Measurements from ENCODE around the gene FOSL2. TPM values are rescaled to one million over a fixed set of nuclear protein-coding genes. Genes with fewer than 3 reads are reported as not detected.

The FOSL2 gene
- total RNA-seq, 2 donors from 2014 or later = 54.0 to 116 TPM

DNA sequence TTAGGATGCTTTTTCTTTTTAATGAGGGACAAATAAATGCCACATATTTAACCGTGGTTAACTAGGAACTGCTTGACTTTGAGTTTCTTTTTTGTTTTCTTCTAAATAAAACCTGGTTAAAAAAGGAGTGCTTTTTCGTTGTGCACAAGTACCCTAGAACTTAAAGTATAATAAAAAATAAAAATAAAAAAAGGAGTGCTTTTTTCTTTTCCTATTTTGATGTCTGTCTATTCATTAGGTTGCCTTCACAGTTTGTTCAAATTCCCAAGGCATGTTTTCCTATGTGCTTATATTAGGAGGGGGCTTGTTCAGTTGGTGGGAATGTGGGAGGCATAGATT is 4.4 kb downstream of the FOSL2 start:
- H3K36me3 ChIP-seq = peaks cover 44% of the 10 kb centered on the region
- H3K27me3 ChIP-seq = no peaks in the 10 kb centered on the region
- H3K27ac ChIP-seq = peak overlapping the region; percentile 99 to 100
- peak overlapping the region; percentile 90 to 96 for H3K4me3 ChIP-seq
- peaks cover 0 to 52% of the 10 kb centered on the region in 2 donors for H3K4me1 ChIP-seq
- H3K9me3 ChIP-seq = no peaks in the 10 kb centered on the region
- no peak for DNase-seq (ENCODE audit: low spot score)
- TF ChIP-seq, protein P1, sequence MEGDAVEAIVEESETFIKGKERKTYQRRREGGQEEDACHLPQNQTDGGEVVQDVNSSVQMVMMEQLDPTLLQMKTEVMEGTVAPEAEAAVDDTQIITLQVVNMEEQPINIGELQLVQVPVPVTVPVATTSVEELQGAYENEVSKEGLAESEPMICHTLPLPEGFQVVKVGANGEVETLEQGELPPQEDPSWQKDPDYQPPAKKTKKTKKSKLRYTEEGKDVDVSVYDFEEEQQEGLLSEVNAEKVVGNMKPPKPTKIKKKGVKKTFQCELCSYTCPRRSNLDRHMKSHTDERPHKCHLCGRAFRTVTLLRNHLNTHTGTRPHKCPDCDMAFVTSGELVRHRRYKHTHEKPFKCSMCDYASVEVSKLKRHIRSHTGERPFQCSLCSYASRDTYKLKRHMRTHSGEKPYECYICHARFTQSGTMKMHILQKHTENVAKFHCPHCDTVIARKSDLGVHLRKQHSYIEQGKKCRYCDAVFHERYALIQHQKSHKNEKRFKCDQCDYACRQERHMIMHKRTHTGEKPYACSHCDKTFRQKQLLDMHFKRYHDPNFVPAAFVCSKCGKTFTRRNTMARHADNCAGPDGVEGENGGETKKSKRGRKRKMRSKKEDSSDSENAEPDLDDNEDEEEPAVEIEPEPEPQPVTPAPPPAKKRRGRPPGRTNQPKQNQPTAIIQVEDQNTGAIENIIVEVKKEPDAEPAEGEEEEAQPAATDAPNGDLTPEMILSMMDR (IDR thresholded peaks at IDR 0.05) = no peak

DNA sequence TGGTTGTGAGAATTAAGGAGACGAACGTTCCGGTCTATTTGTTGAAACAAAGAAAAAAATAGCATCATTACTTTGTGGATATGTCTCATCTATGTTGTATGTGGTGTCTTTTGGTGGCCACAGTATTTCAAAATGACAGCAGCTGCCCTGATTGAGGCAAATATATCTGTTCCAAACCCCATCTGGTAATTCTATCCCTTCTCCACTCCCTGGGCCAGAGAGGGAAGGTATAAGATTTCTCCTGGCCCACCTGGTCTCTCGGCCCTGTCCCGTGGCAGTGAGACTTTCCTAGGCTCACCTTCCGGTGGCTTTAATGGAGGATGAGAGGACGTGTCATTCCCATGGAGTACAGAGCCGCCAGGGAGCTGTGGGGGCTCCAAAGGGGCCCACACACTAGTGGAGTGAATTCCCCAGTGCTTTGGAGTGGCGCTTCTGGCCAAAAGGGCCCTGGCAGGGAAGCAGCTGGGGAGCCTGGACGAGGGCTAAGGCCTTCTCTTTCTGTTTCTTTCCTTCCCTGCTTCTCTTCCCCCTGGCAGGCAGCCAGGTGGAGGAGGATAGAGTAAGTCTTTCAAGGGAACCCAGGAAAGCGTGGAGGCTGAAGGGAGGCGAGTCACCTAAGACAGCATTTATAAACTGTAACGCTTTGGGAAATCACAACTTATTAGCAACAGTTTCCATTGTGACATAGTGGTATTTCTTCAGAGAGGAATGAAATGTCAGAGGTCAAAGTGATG is 5.6 kb downstream of the FOSL2 start:
- Histone ChIP-seq H3K36me3 (peaks cover 56% of the 10 kb centered on the region), H3K4me3 (peak overlapping the region; percentile 10 to 96), H3K27me3 (no peaks in the 10 kb centered on the region), H3K4me1 (peaks cover 0 to 65% of the 10 kb centered on the region in 2 donors), H3K9me3 (no peaks in the 10 kb centered on the region), H3K27ac (peak overlapping the region; percentile 99 to 100)
- no peak for DNase-seq (ENCODE audit: low spot score)
- TF ChIP-seq, protein P1 (IDR thresholded peaks at IDR 0.05) = no peak

DNA sequence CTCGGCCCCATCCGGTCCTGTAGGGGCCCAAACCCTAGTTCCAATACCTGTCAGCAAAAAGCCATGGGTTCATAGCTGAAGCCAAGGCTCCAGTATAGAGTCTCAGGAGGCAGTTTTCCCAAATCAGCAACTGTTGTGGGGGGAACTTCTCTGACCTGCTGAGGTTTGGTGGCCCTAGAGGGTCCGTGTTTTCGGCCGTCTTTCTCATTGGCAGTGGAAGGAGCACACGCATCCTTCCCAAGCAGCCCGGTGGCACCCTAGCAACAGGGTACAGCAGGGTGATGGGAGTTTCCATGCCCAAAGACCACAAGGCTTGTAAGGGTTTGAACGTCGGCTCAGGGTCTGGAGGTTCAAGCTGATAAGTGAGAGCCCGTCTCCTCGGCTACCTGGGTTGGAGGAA is 6.6 kb downstream of the FOSL2 start:
- peaks cover 65% of the 10 kb centered on the region for H3K36me3 ChIP-seq

DNA sequence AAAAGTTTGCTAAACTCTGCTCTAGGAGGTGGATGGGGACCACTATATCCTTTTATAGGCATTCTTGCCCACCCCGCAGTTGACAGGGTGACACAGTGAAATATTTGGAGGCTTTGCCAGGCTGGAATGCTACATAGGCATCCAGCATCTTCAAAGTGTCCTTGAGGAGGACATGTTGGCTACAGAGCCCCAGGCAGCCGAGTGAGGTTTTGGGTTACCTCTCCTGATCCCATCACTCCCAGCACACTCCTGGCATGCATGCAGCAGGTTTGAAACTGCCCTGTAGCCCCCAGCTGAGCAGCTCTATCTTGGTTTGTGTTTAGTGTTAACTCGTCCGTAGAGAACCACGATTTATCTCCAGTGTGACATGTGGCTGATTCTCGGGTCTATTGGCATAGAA is 7.3 kb downstream of the FOSL2 start:
- Histone ChIP-seq H3K36me3 (peaks cover 65% of the 10 kb centered on the region), H3K4me1 (peaks cover 0 to 81% of the 10 kb centered on the region in 2 donors), H3K4me3 (no peak overlapping the region), H3K27me3 (no peaks in the 10 kb centered on the region), H3K9me3 (no peaks in the 10 kb centered on the region), H3K27ac (peak overlapping the region; percentile 99 to 100)
- TF ChIP-seq, protein P1 (IDR thresholded peaks at IDR 0.05) = no peak
- DNase-seq (ENCODE audit: low spot score) = no peak

More for the DNA sequence above, 6.6 kb downstream of the FOSL2 start:
- Histone ChIP-seq H3K9me3 (no peaks in the 10 kb centered on the region), H3K27ac (peak overlapping the region; percentile 99 to 100), H3K4me1 (peaks cover 0 to 75% of the 10 kb centered on the region in 2 donors), H3K4me3 (no peak overlapping the region), H3K27me3 (no peaks in the 10 kb centered on the region)
- TF ChIP-seq, protein P1 (IDR thresholded peaks at IDR 0.05) = no peak
- no peak for DNase-seq (ENCODE audit: low spot score)

DNA sequence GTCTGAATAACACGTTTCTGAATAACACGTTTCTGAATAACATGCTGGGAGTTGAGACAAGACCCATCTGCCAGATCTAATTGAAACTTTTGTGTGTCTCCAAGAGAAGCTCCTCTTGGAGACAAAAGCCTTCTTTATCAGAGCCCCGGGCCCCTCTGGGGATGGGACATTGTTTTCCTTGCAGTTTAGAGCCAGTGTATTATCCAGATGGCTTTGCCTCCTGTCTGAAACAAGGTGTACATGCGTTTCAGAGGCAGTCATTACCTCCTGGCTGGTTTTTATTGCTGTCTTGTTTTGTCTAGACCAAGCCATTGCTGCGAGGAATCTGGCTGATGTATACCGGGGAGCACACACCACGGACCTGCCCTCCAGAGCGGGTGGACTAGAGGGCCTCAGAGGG is 7.8 kb downstream of the FOSL2 start:
- Histone ChIP-seq H3K36me3 (peaks cover 68% of the 10 kb centered on the region), H3K27ac (peak overlapping the region; percentile 99 to 100), H3K4me1 (peaks cover 0 to 86% of the 10 kb centered on the region in 2 donors), H3K4me3 (no peak overlapping the region), H3K27me3 (no peaks in the 10 kb centered on the region), H3K9me3 (no peaks in the 10 kb centered on the region)
- no peak for DNase-seq (ENCODE audit: low spot score)
- TF ChIP-seq, protein P1 (IDR thresholded peaks at IDR 0.05) = no peak

DNA sequence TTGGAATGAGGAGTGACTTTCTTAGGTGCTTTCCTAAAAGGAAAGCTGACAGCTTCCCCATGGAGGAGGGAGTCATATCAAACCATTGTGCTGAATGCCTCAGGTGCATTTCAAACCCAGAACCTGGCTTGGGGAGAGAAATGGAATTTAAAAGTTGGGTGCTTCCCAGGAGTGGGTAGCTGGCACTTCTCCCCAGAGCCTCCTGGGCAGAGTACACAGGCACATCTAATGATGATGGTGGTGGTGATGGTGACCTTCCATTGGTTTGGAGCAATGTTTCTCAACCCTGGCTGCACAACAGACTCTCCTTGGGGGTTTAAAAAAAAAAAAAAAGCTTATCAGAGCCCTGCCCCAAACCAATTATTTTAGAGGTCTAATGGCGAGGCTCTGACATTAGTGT is 8.3 kb downstream of the FOSL2 start:
- H3K4me1 ChIP-seq = peaks cover 0 to 90% of the 10 kb centered on the region in 2 donors
- DNase-seq (ENCODE audit: low spot score) = no peak
- TF ChIP-seq, protein P1 (IDR thresholded peaks at IDR 0.05) = no peak
- peaks cover 73% of the 10 kb centered on the region for H3K36me3 ChIP-seq
- no peaks in the 10 kb centered on the region for H3K27me3 ChIP-seq
- H3K4me3 ChIP-seq = no peak overlapping the region
- H3K9me3 ChIP-seq = no peaks in the 10 kb centered on the region
- peak overlapping the region in 1 of 2 donors; percentile 99 for H3K27ac ChIP-seq

All from right atrium auricular region (tissue), 2 donors.